CD8-positive, alpha-beta memory T cell (primary cell): ENCODE measurements around the gene CHPF2. TPM values are rescaled to one million over a fixed set of nuclear protein-coding genes. Genes with fewer than 3 reads are reported as not detected.
A peak's percentile ranks its signal among the peaks of the same experiment; 100 is the strongest.

Source experiments
- CTCF ChIA-PET: fragments of 350-600 bp; sonication (Branson Sonifier 250); formaldehyde crosslinking; loops from one replicate; lab custom pipeline; 2021; ENCODE audit warnings: antibody characterized with exemption; lab: Charles Lee
- POLR2A ChIA-PET: fragments of 350-600 bp; sonication (Branson Sonifier 250); formaldehyde crosslinking; loops from one replicate; lab custom pipeline; 2021; ENCODE audit warnings: antibody characterized with exemption; lab: Charles Lee
- DNase-seq, 5 donors: peaks; one replicate each; pipeline versions ENCODE4 v3.0.0 to v3.0.0-alpha.2; 2020 to 2022; ENCODE audit warnings: mixed read lengths in 1 of 5
- H3K27ac ChIP-seq: one replicate; pipeline ENCODE4 v1.7.0; 2013; ENCODE audit warnings: low read depth, mild to moderate bottlenecking, low read length, moderate library complexity
- H3K27me3 ChIP-seq: 2 replicates; pipeline ENCODE4 v1.7.0; 2013; ENCODE audit warnings: low read length, mild to moderate bottlenecking; ENCODE audit not compliant: insufficient read depth, poor library complexity, severe bottlenecking
- H3K36me3 ChIP-seq: 2 replicates; pipeline ENCODE4 v1.7.0; 2013; ENCODE audit warnings: mild to moderate bottlenecking, low read length, moderate library complexity; ENCODE audit not compliant: insufficient read depth
- H3K4me1 ChIP-seq: 2 replicates; pipeline ENCODE4 v1.7.0; 2013; ENCODE audit warnings: mild to moderate bottlenecking, low read length, moderate library complexity; ENCODE audit not compliant: insufficient read depth
- H3K4me3 ChIP-seq: 2 replicates; pipeline ENCODE4 v1.7.0; 2013; ENCODE audit warnings: mild to moderate bottlenecking, low read length
- H3K9me3 ChIP-seq: 2 replicates; pipeline ENCODE4 v1.7.0; 2013; ENCODE audit warnings: mild to moderate bottlenecking, low read length
- H3K27ac Mint-ChIP-seq, 8 donors: one replicate each; pipeline ENCODE4 v1.8.0; 2020 to 2021; ENCODE audit warnings: mixed read lengths in 8 of 8, mild to moderate bottlenecking in 6 of 8, inconsistent platforms in 3 of 8, moderate library complexity in 3 of 8
- H3K27me3 Mint-ChIP-seq, 2 donors: one replicate each; pipeline ENCODE4 v1.8.0; 2020 to 2021; ENCODE audit warnings: mixed read lengths in 2 of 2, mild to moderate bottlenecking in 1 of 2, moderate library complexity in 1 of 2
- H3K36me3 Mint-ChIP-seq, 3 donors: one replicate each; pipeline ENCODE4 v1.8.0; 2020 to 2021; ENCODE audit warnings: mixed read lengths in 3 of 3, inconsistent platforms in 1 of 3, mild to moderate bottlenecking in 1 of 3
- H3K4me1 Mint-ChIP-seq, 3 donors: one replicate each; pipeline ENCODE4 v1.8.0; 2020 to 2021; ENCODE audit warnings: mixed read lengths in 3 of 3, inconsistent platforms in 1 of 3, mild to moderate bottlenecking in 1 of 3
- H3K4me3 Mint-ChIP-seq, 7 donors: one replicate each; pipeline ENCODE4 v1.8.0; 2020 to 2021; ENCODE audit warnings: mixed read lengths in 7 of 7, mild to moderate bottlenecking in 6 of 7, moderate library complexity in 4 of 7, inconsistent platforms in 2 of 7
- H3K9me3 Mint-ChIP-seq, 5 donors: one replicate each; pipeline ENCODE4 v1.8.0; 2020 to 2022; ENCODE audit warnings: mixed read lengths in 5 of 5, mild to moderate bottlenecking in 3 of 5, moderate library complexity in 2 of 5, inconsistent platforms in 1 of 5
- polyA plus RNA-seq: library from polyadenylated mRNA; unstranded; fragments of 300-500 nt; fragmentation: Illumina TruSeq; gene quantifications from one replicate; pipeline ENCODE4 v1.2.3, GENCODE V29; 2021
- total RNA-seq, 2 experiments: library from RNA; stranded (reverse); gene quantifications; one replicate each; pipeline ENCODE4 v1.2.3, GENCODE V29; 2021

Gene CHPF2
- total and polyA plus RNA-seq, 3 experiments from 2014 or later, result 31.3 to 37.0 (median 36.6) TPM

DNA sequence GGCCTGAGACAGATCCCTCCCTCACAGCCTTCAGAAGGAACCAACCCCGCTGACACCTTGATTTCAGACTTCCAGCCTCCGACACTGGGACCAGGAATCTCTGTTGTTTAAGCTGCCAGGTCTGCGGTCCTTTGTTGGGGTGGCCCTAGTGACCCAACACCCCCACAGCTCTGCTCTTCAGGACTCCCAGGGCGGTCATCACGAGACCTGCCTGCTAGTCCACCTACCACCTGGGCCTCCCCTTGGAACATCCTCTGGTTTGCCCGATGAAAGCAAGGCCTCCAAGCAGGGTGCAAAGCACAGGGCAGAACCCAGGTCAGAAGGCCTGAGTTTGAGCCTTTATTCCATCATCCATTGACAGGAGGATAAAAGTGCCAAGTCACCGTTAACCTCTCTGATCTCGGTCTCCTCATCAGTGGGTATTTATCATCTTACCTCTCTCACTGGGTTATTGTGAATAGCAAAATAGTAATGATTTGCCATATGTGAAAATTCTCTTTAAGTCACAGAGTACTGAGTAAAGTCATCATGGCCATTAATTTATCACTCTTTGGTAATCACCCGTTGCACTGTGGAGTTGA, 33.2 kb downstream of the CHPF2 start:
- CTCF ChIA-PET, result interaction anchor here (1.4 kb wide), 1 partner anchor 18 kb away, joined by 3 read pairs; no protein-coding TSS in a partner anchor
- Histone ChIP-seq H3K27me3 (peaks cover 8% of the 10 kb centered on the region), H3K9me3 (no peaks in the 10 kb centered on the region), H3K4me3 (no peak overlapping the region), H3K36me3 (no peaks in the 10 kb centered on the region), H3K4me1 (no peaks in the 10 kb centered on the region), H3K27ac (no peak overlapping the region)
- H3K4me1 Mint-ChIP-seq, result no peaks in the 10 kb centered on the region
- H3K4me3 Mint-ChIP-seq, result no peak overlapping the region
- no peaks in the 10 kb centered on the region for H3K9me3 Mint-ChIP-seq
- H3K27me3 Mint-ChIP-seq, result peaks cover 6 to 13% of the 10 kb centered on the region in 2 donors
- POLR2A ChIA-PET, result no interaction called here
- H3K36me3 Mint-ChIP-seq, result peaks cover 0 to 1% (median 0%) of the 10 kb centered on the region in 3 donors
- DNase-seq, result no peak
- H3K27ac Mint-ChIP-seq, result no peak overlapping the region

GRCh38 chr7:151269511-151269910, 37.2 kb downstream of the CHPF2 start:
- Mint-ChIP-seq H3K9me3 (no peaks in the 10 kb centered on the region), H3K27me3 (peaks cover 0 to 10% of the 10 kb centered on the region in 2 donors), H3K4me1 (peaks cover 9 to 20% (median 17%) of the 10 kb centered on the region in 3 donors), H3K27ac (peak overlapping the region in 3 of 8 donors; percentile 27 to 65 (median 36)), H3K36me3 (peaks cover 0 to 1% (median 0%) of the 10 kb centered on the region in 3 donors), H3K4me3 (no peak overlapping the region)
- no peaks in the 10 kb centered on the region for H3K9me3 ChIP-seq
- peaks cover 11% of the 10 kb centered on the region for H3K4me1 ChIP-seq
- CTCF ChIA-PET, result no interaction called here
- no peak for DNase-seq
- POLR2A ChIA-PET, result no interaction called here
- no peaks in the 10 kb centered on the region for H3K27me3 ChIP-seq
- no peaks in the 10 kb centered on the region for H3K36me3 ChIP-seq
- H3K4me3 ChIP-seq, result no peak overlapping the region
- H3K27ac ChIP-seq, result no peak overlapping the region

DNA sequence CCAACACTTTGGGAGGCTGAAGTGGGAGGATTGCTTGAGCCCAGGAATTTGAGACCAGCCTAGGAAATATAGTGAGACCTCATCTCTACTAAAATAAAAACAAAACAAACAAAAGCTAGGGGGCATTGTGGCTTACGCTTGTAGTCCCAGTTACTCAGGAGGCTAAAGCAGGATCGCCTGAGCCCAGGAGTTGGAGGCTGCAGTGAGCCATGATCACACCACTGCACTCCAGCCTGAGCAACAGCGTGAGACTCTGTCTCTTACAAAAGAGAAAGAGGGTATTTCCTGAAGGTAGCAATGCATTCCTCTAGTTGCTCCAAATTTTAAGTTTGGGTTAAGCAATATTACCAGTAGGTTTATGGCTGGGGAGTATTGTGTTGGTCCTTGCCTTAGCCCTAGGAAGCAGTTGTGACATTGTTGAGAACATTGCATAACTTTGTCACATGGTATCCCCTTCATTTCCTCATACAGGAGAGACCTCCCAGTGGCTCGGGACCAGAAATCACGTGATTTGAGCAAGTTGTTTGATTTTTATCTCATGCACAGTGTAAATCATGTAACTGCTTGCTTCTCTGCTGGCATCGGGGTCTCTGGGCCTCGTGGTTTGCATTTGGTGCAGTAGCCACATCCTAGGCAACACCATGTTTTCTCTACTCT, 39.5 kb downstream of the CHPF2 start:
- Mint-ChIP-seq H3K4me1 (peaks cover 21 to 35% (median 31%) of the 10 kb centered on the region in 3 donors), H3K4me3 (no peak overlapping the region), H3K36me3 (peaks cover 0 to 1% (median 0%) of the 10 kb centered on the region in 3 donors), H3K9me3 (no peaks in the 10 kb centered on the region), H3K27me3 (peaks cover 0 to 4% of the 10 kb centered on the region in 2 donors), H3K27ac (peak overlapping the region; percentile 0 to 80 (median 42))
- DNase-seq, result peak in 2 of 5 donors; percentile 15 to 44
- no peaks in the 10 kb centered on the region for H3K9me3 ChIP-seq
- H3K4me3 ChIP-seq, result no peak overlapping the region
- no peaks in the 10 kb centered on the region for H3K36me3 ChIP-seq
- H3K27me3 ChIP-seq, result no peaks in the 10 kb centered on the region
- POLR2A ChIA-PET, result no interaction called here
- H3K4me1 ChIP-seq, result peaks cover 19% of the 10 kb centered on the region
- CTCF ChIA-PET, result interaction anchor here (0.7 kb wide), 1 partner anchor 28 kb away, joined by 3 read pairs; no protein-coding TSS in a partner anchor
- H3K27ac ChIP-seq, result no peak overlapping the region

DNA sequence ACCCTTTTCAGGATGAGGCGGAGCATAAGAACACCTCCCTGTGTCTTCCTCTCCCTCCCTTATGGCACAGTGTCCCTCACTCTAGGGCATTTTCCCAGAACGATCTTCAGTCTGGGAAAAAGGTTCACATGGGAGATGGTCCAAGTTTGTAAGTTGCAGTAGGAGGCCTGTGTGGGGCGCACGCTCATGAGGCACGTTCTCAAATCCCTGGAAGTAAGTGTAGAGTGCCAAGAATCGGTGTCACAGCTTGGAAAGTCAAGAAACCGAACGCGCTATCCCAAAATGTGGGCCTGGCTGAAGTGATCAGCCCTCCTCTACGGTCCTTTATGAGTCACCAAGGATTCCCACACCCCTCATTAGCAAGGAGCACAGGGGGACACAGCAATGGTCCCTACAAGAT, 40.1 kb downstream of the CHPF2 start:
- H3K36me3 Mint-ChIP-seq, result no peaks in the 10 kb centered on the region
- Histone ChIP-seq H3K4me1 (peaks cover 22% of the 10 kb centered on the region), H3K27me3 (no peaks in the 10 kb centered on the region), H3K36me3 (no peaks in the 10 kb centered on the region), H3K4me3 (no peak overlapping the region), H3K27ac (no peak overlapping the region), H3K9me3 (no peaks in the 10 kb centered on the region)
- ChIA-PET POLR2A (no interaction called here), CTCF (no interaction called here)
- no peaks in the 10 kb centered on the region for H3K9me3 Mint-ChIP-seq
- H3K27me3 Mint-ChIP-seq, result peaks cover 0 to 4% of the 10 kb centered on the region in 2 donors
- H3K4me1 Mint-ChIP-seq, result peaks cover 25 to 39% (median 35%) of the 10 kb centered on the region in 3 donors
- H3K27ac Mint-ChIP-seq, result peak overlapping the region in 7 of 8 donors; percentile 0 to 73 (median 33)
- DNase-seq, result no peak
- H3K4me3 Mint-ChIP-seq, result no peak overlapping the region

GRCh38 chr7:151272877-151273276, 40.6 kb downstream of the CHPF2 start:
- peaks cover 23% of the 10 kb centered on the region for H3K4me1 ChIP-seq
- peak overlapping the region in 1 of 7 donors; percentile 51 for H3K4me3 Mint-ChIP-seq
- no peaks in the 10 kb centered on the region for H3K36me3 ChIP-seq
- H3K27me3 ChIP-seq, result no peaks in the 10 kb centered on the region
- POLR2A ChIA-PET, result no interaction called here
- H3K4me3 ChIP-seq, result no peak overlapping the region
- H3K9me3 Mint-ChIP-seq, result no peaks in the 10 kb centered on the region
- H3K4me1 Mint-ChIP-seq, result peaks cover 27 to 41% (median 38%) of the 10 kb centered on the region in 3 donors
- DNase-seq, result no peak
- H3K9me3 ChIP-seq, result no peaks in the 10 kb centered on the region
- H3K27ac Mint-ChIP-seq, result no peak overlapping the region
- H3K27ac ChIP-seq, result no peak overlapping the region
- CTCF ChIA-PET, result no interaction called here
- no peaks in the 10 kb centered on the region for H3K36me3 Mint-ChIP-seq
- peaks cover 0 to 2% of the 10 kb centered on the region in 2 donors for H3K27me3 Mint-ChIP-seq

GRCh38 chr7:151273651-151274390, 41.5 kb downstream of the CHPF2 start:
- Histone ChIP-seq H3K9me3 (no peaks in the 10 kb centered on the region), H3K4me1 (peaks cover 23% of the 10 kb centered on the region), H3K4me3 (no peak overlapping the region), H3K36me3 (no peaks in the 10 kb centered on the region), H3K27ac (no peak overlapping the region), H3K27me3 (peaks cover 3% of the 10 kb centered on the region)
- H3K4me1 Mint-ChIP-seq, result peaks cover 29 to 41% (median 38%) of the 10 kb centered on the region in 3 donors
- POLR2A ChIA-PET, result no interaction called here
- DNase-seq, result no peak
- no peaks in the 10 kb centered on the region for H3K27me3 Mint-ChIP-seq
- CTCF ChIA-PET, result no interaction called here
- H3K4me3 Mint-ChIP-seq, result no peak overlapping the region
- no peaks in the 10 kb centered on the region for H3K9me3 Mint-ChIP-seq
- peak overlapping the region in 2 of 8 donors; percentile 43 to 51 for H3K27ac Mint-ChIP-seq
- H3K36me3 Mint-ChIP-seq, result no peaks in the 10 kb centered on the region

GRCh38 chr7:151274396-151274795, 42.1 kb downstream of the CHPF2 start:
- no peaks in the 10 kb centered on the region for H3K36me3 Mint-ChIP-seq
- H3K4me1 Mint-ChIP-seq, result peaks cover 29 to 41% (median 38%) of the 10 kb centered on the region in 3 donors
- Histone ChIP-seq H3K27ac (no peak overlapping the region), H3K4me3 (no peak overlapping the region), H3K9me3 (no peaks in the 10 kb centered on the region), H3K27me3 (peaks cover 4% of the 10 kb centered on the region), H3K36me3 (no peaks in the 10 kb centered on the region), H3K4me1 (peaks cover 23% of the 10 kb centered on the region)
- CTCF ChIA-PET, result no interaction called here
- peak overlapping the region in 5 of 7 donors; percentile 23 to 64 (median 48) for H3K4me3 Mint-ChIP-seq
- no peak for DNase-seq
- H3K27ac Mint-ChIP-seq, result peak overlapping the region in 1 of 8 donors; percentile 43
- H3K9me3 Mint-ChIP-seq, result no peaks in the 10 kb centered on the region
- POLR2A ChIA-PET, result no interaction called here
- H3K27me3 Mint-ChIP-seq, result peaks cover 0 to 4% of the 10 kb centered on the region in 2 donors
